T-helper 2 cell treated with Interferon-gamma antibody and Interleukin-4, amounts not matched to agents 5 μg/mL and 100 μg/mL, for 36 hours (primary cell): ENCODE measurements around the gene MND1.
"Not testable (repeated sequence)": the region's sequence is repeated elsewhere in the genome, so short reads cannot be mapped to it uniquely, and the experiment has no call there.

ENCODE experiments used
- DNase-seq: peaks from one replicate; pipeline ENCODE4 v3.0.0; 2021; ENCODE audit warnings: low spot score
- H3K27ac Mint-ChIP-seq: one replicate; pipeline ENCODE4 v1.8.0; 2021; ENCODE audit warnings: mild to moderate bottlenecking, mixed read lengths
- H3K27me3 Mint-ChIP-seq: one replicate; pipeline ENCODE4 v1.8.0; 2021; ENCODE audit warnings: low read depth, mixed read lengths
- H3K36me3 Mint-ChIP-seq: one replicate; pipeline ENCODE4 v1.8.0; 2021; ENCODE audit warnings: low read depth, mixed read lengths
- H3K4me1 Mint-ChIP-seq: one replicate; pipeline ENCODE4 v1.8.0; 2021; ENCODE audit warnings: low read depth, mixed read lengths
- H3K4me3 Mint-ChIP-seq: one replicate; pipeline ENCODE4 v1.8.0; 2022; ENCODE audit warnings: mild to moderate bottlenecking, moderate library complexity, mixed read lengths
- H3K9me3 Mint-ChIP-seq: one replicate; pipeline ENCODE4 v1.8.0; 2021; ENCODE audit warnings: mixed read lengths

MND1 gene

DNA sequence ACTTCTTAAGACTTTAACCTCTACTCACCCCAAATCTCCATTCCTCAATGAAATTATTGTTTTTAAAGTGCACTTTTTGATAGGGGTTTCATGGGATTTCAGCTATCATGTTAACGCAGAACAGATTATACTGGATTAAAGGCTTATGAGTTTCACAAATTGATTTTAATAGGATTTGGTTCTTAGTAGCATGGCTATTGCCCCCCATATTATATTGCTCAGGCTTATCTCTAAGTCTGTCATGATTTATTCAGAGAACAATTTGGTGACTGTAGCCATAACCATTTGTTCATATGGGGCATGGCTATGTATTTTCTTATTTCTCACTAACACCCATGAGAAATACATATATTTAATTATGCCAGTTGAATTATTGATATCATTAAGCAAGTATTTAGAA is 57.0 kb downstream of the MND1 start:
- Mint-ChIP-seq H3K36me3 (peaks cover 30% of the 10 kb centered on the region), H3K27ac (no peak overlapping the region), H3K27me3 (no peaks in the 10 kb centered on the region), H3K9me3 (no peaks in the 10 kb centered on the region), H3K4me3 (no peak overlapping the region), H3K4me1 (peaks cover 3% of the 10 kb centered on the region)
- no peak for DNase-seq

DNA sequence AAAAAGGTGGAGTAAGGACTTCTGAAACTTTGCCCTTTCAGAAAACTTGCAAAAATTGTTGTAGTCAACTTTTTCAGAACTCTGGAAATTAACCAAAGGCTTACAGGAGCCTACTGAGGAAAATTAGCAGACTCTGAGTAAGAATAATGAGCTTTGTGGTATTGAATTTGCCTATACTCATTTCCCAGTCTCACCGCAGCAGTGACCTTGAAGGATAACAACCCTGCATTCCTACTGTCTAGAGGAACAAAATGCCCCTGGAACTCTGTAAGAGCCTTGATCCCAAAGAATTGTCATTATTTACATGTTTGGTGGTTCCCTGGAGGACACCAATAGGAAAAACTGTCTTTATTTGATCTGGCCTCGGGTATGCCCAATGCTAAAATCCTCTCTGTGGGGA is 57.9 kb downstream of the MND1 start:
- no peak for DNase-seq
- peaks cover 32% of the 10 kb centered on the region for H3K36me3 Mint-ChIP-seq
- H3K9me3 Mint-ChIP-seq: no peaks in the 10 kb centered on the region
- H3K4me1 Mint-ChIP-seq: peaks cover 3% of the 10 kb centered on the region
- H3K27me3 Mint-ChIP-seq: no peaks in the 10 kb centered on the region
- no peak overlapping the region for H3K27ac Mint-ChIP-seq
- H3K4me3 Mint-ChIP-seq: no peak overlapping the region

DNA sequence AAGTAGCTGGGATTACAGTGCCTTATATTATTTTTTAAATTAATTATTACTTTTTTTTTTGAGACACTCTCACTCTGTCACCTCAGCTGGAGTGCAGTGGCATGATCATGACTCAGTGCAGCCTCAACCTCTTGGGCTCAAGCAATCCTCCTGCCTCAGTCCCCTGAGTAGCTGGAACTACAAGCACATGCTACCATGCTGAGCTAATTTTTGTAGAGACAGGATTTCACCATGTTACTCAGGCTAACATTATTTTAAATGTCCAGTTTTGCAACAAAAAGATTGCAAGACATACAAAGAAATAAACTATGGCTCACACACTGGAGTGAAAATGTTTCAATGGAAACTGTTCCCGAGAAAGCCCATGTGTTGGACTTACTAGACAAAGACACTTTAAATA is 59.2 kb downstream of the MND1 start:
- peaks cover 30% of the 10 kb centered on the region for H3K36me3 Mint-ChIP-seq
- DNase-seq: no peak
- H3K27ac Mint-ChIP-seq: no peak overlapping the region
- no peaks in the 10 kb centered on the region for H3K4me1 Mint-ChIP-seq
- H3K9me3 Mint-ChIP-seq: no peaks in the 10 kb centered on the region
- H3K4me3 Mint-ChIP-seq: no peak overlapping the region
- no peaks in the 10 kb centered on the region for H3K27me3 Mint-ChIP-seq

DNA sequence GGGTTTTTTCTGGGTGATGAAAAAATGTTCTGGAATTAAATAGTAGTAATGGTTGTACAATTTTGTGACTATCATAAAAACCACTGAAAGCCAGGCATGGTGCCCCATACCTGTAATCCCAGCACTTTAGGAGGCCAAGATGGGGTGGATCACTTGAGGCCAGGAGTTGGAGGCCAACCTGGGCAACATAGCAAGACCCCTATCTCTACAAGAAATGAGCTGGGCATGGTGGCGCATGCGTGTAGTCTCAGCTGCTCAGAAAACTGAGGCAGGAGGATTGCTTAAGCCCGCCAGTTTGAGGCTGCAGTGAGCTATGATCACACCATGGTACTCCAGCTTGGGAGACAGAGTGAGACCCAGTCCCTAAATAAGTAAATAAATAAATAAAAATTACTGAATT is 63.4 kb downstream of the MND1 start:
- Mint-ChIP-seq H3K27ac (no peak overlapping the region), H3K36me3 (peaks cover 29% of the 10 kb centered on the region), H3K9me3 (no peaks in the 10 kb centered on the region), H3K4me3 (no peak overlapping the region), H3K4me1 (peaks cover 9% of the 10 kb centered on the region), H3K27me3 (no peaks in the 10 kb centered on the region)
- DNase-seq: no peak

DNA sequence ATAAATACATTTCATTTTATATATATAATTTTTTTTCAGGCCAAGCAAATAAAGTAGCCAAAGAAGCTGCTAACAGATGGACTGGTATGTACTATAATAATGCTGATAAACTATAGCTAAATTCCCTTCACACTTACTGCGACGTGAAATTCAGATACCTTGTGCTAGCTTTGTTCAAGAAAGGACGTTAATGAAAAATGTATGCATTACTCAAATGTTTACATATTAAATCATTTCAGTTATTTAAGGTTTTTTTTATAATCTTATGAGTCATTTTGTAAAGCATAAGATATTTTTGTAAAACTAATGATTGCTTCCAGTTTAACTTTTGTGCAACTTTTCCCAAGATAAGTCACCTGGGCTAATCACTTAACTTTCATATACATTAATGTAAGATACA is 64.4 kb downstream of the MND1 start:
- H3K4me3 Mint-ChIP-seq: no peak overlapping the region
- no peak overlapping the region for H3K27ac Mint-ChIP-seq
- peaks cover 9% of the 10 kb centered on the region for H3K4me1 Mint-ChIP-seq
- H3K27me3 Mint-ChIP-seq: no peaks in the 10 kb centered on the region
- H3K9me3 Mint-ChIP-seq: no peaks in the 10 kb centered on the region
- H3K36me3 Mint-ChIP-seq: peaks cover 22% of the 10 kb centered on the region
- DNase-seq: no peak

DNA sequence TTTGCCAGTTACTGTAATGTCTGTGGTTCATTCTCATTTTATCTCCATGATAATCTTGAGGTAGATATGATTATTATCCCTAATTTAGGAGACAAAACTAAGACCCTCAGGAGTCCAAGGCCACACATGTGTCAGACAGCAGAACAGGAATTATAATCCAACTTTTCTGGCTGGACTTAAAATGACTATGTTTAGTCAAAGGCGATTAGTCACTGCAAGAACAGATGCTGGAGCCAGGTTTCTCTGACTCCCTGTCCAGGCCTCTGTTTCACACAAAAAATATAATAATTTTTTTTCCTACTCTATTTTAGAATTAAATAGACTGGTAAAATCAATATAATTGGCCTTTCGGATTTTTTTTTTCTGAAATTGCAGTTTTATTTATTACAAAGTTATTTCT is 64.9 kb downstream of the MND1 start:
- Mint-ChIP-seq H3K27me3 (no peaks in the 10 kb centered on the region), H3K4me3 (no peak overlapping the region), H3K36me3 (peaks cover 22% of the 10 kb centered on the region), H3K27ac (no peak overlapping the region), H3K4me1 (peaks cover 9% of the 10 kb centered on the region), H3K9me3 (no peaks in the 10 kb centered on the region)
- no peak for DNase-seq

DNA sequence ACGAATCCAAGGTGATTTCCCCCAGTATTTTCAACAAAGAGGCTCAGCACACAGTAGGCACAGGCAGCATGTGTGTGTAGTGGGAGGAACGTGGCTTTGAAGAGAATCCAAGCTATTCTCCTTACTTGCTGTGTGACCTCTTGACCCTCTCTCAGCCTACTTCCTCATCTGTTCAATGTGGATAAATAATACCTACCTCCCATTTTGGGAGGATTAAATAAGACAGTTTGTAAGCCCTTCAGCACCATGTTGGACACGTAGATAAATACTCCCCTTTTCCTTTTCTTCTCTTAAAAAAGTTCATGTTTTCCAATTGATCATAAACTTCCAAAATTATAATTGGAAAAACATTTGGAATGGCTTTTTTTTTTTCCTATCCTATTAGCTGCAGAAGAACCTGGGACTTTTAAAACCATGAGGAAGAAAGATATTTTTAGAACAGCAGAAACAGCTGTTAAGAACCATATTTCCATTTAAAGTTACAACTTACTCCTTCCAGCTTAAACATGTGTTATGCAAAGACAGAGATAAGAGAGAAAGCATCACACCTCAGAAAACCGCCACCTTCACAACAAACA is 65.5 kb downstream of the MND1 start:
- no peak for DNase-seq
- Mint-ChIP-seq H3K27ac (no peak overlapping the region), H3K4me1 (peaks cover 9% of the 10 kb centered on the region), H3K27me3 (no peaks in the 10 kb centered on the region), H3K9me3 (no peaks in the 10 kb centered on the region), H3K4me3 (no peak overlapping the region), H3K36me3 (peaks cover 19% of the 10 kb centered on the region)

DNA sequence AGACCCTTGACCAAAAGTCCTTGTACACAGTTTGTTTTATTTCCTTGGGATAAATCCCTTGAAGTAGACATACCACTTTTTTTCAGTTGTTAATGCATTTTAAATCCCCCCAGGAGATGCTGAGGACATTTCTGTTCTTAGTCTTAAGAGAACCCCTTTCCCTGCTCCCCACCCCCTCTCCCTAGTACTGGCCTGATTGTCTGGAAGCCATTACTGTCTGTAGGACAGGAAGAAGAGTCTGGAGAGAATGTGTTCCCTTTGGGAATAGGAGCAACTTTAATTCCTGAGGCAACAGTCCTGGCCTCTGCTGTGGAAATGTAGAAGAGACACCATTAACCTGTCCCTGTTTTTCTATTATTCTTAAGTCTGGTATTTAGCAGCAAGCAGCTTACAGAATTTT is 69.4 kb downstream of the MND1 start:
- Mint-ChIP-seq H3K9me3 (no peaks in the 10 kb centered on the region), H3K4me1 (peaks cover 15% of the 10 kb centered on the region), H3K4me3 (no peak overlapping the region), H3K27me3 (no peaks in the 10 kb centered on the region), H3K27ac (no peak overlapping the region), H3K36me3 (peaks cover 7% of the 10 kb centered on the region)
- no peak for DNase-seq

DNA sequence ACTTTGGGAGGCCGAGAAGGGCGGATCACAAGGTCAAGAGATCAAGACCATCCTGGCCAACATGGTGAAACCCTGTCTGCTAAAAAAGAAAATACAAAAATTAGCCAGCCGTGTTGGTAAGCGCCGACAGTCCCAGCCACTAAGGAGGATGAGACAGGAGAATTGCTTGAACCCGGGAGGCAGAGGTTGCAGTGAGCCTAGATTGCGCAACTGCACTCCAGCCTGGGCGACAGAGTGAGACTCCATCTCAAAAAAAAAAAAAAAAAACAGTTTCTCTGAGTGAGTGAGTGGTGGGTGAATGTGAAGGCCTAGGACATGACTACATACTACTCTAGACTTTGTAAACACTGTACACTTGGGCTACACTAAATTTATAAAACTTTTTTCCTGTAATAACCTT is 72.0 kb downstream of the MND1 start:
- not testable (repeated sequence) for H3K9me3 Mint-ChIP-seq, H3K27ac Mint-ChIP-seq, H3K36me3 Mint-ChIP-seq, H3K27me3 Mint-ChIP-seq, DNase-seq, H3K4me3 Mint-ChIP-seq
- H3K4me1 Mint-ChIP-seq: peaks cover 30% of the 10 kb centered on the region

DNA sequence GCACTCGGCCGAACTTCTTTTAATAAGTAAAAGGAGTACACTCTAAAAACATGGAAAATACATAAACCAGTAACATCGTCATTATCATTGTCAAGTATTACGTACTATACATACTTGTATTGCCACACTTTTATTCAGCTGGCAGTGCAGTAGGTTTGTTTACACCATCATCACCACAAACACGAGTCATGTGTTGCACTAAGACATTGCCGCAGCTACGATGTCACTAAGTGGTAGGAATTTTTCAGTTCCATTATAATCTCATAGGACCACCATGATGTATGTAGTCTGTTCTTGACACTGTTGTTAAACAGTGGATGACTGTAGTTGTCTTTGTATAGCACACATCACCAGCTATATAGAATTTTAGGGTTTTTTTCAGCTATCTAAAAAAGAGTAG is 73.6 kb downstream of the MND1 start:
- Mint-ChIP-seq H3K4me1 (peaks cover 38% of the 10 kb centered on the region), H3K27me3 (no peaks in the 10 kb centered on the region), H3K36me3 (no peaks in the 10 kb centered on the region), H3K9me3 (no peaks in the 10 kb centered on the region), H3K27ac (no peak overlapping the region), H3K4me3 (no peak overlapping the region)
- no peak for DNase-seq

DNA sequence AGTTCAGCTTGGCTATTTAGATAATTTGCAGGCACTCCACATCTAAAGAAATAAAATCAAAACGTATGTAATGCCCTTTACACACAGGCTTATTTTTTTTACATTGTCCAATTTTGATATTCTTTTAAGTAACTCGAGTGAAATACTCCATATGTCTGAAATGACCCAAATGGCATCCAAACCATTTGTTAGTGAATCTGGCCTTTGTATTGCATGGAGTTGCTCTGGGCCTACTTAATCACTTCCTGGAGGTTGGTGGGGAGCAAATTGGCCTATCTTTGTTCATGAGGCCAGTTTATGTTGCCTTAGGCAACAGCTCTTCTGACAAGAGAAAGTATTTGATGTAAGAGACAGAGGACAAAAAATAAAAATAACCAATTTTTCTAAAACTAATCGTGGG is 74.1 kb downstream of the MND1 start:
- H3K36me3 Mint-ChIP-seq: no peaks in the 10 kb centered on the region
- no peak for DNase-seq
- H3K9me3 Mint-ChIP-seq: no peaks in the 10 kb centered on the region
- H3K4me3 Mint-ChIP-seq: no peak overlapping the region
- peaks cover 38% of the 10 kb centered on the region for H3K4me1 Mint-ChIP-seq
- peak overlapping the region; percentile 60 for H3K27ac Mint-ChIP-seq
- no peaks in the 10 kb centered on the region for H3K27me3 Mint-ChIP-seq

DNA sequence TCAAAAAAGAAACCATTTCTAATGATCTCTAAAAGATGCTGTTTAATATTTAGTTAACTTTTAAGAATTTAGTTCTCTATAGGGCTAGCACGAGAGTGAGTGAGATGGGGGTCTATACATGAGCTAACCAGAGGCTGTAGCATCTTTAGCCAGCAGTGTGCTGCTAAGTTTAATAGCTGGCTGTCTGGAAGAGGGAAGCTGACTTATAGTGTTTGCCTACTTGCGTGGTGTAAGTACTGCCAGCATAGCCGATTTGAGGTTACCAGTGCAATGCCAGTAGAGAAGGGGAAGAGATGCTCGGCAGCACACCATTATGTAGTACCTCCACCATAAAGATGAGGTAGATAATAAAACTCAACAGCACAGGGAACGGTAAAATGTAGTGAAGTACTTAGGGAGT is 74.5 kb downstream of the MND1 start:
- no peak for DNase-seq
- peaks cover 38% of the 10 kb centered on the region for H3K4me1 Mint-ChIP-seq

DNA sequence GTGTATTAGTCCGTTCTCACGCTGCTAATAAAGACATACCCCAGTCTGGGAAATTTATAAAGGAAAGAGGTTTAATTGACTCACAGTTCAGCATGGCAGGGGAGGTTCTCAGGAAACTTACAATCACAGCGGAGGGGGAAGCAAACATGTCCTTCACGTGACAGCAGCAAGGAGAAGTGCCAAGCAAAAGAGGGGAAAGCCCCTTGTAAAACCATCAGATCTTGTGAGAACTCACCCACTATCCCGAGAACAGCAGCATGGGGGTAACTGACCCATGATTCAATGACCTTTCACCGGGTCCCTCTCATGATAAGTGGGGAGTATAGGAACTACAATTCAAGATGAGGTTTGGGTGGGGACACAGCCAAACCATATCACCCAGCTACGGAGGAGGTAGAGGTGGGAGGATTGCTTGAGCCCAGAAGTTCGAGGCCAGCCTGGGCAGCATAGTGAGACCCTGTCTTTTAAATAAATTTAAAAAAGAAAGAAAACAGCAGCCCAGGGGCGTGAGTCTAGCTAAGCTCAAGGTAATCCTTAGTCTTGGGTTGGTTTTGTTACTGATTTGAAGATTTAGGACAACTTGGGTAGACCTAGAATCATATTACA is 75.3 kb downstream of the MND1 start:
- no peaks in the 10 kb centered on the region for H3K36me3 Mint-ChIP-seq
- H3K9me3 Mint-ChIP-seq: no peaks in the 10 kb centered on the region
- DNase-seq: no peak
- peak overlapping the region; percentile 7 for H3K27ac Mint-ChIP-seq
- peaks cover 42% of the 10 kb centered on the region for H3K4me1 Mint-ChIP-seq
- H3K4me3 Mint-ChIP-seq: no peak overlapping the region
- no peaks in the 10 kb centered on the region for H3K27me3 Mint-ChIP-seq

More for the DNA sequence above, 74.5 kb downstream of the MND1 start:
- no peaks in the 10 kb centered on the region for H3K27me3 Mint-ChIP-seq
- peak overlapping the region; percentile 60 for H3K27ac Mint-ChIP-seq
- no peak overlapping the region for H3K4me3 Mint-ChIP-seq
- no peaks in the 10 kb centered on the region for H3K9me3 Mint-ChIP-seq
- no peaks in the 10 kb centered on the region for H3K36me3 Mint-ChIP-seq

DNA sequence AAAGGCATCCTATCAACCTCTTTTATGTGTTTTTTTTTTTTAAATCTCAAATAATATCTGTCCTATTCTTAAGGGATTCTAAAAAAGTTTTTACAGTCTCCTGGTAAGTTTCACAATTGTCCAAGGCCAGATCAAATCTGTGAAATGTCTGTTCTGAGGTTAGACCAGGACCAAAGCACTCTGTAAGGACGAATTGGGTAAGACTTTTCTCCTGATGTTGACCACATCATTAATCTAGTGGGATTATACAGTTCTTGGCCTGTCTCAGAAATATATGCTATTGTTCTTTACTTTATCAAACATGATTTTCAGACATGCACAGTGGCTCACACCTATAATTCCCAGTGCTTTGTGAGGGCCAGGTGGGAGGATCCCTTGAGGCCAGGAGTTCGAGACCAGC is 75.9 kb downstream of the MND1 start:
- no peaks in the 10 kb centered on the region for H3K27me3 Mint-ChIP-seq
- no peak for DNase-seq
- no peaks in the 10 kb centered on the region for H3K9me3 Mint-ChIP-seq
- H3K36me3 Mint-ChIP-seq: no peaks in the 10 kb centered on the region
- peaks cover 42% of the 10 kb centered on the region for H3K4me1 Mint-ChIP-seq
- peak overlapping the region; percentile 12 for H3K27ac Mint-ChIP-seq
- H3K4me3 Mint-ChIP-seq: no peak overlapping the region

DNA sequence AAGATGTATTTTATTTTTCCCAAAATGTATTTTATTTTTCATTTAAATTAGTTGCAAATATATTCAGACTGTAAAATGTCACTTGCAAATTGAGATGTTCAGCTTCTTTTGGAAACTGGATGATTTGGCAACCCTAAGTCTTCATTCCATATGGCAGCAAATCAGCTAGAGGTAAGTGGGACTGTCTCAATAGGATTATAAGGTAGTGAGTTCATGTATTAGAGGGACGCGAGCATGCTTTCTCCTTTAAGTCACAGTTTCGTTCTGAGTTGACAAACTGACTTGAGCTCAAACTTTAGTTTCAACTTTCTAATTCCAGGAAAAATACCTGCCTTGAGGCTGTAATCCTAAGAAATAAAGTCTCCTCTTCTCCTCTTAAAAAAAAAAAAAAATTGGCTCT is 77.5 kb downstream of the MND1 start:
- no peaks in the 10 kb centered on the region for H3K9me3 Mint-ChIP-seq
- no peaks in the 10 kb centered on the region for H3K36me3 Mint-ChIP-seq
- H3K4me1 Mint-ChIP-seq: peaks cover 54% of the 10 kb centered on the region

More for the DNA sequence above, 77.5 kb downstream of the MND1 start:
- Mint-ChIP-seq H3K4me3 (peak overlapping the region; percentile 24), H3K27ac (peak overlapping the region; percentile 7), H3K27me3 (no peaks in the 10 kb centered on the region)
- DNase-seq: no peak
